ENCODE measurements around the gene GPRC5C.

GPRC5C gene

DNA sequence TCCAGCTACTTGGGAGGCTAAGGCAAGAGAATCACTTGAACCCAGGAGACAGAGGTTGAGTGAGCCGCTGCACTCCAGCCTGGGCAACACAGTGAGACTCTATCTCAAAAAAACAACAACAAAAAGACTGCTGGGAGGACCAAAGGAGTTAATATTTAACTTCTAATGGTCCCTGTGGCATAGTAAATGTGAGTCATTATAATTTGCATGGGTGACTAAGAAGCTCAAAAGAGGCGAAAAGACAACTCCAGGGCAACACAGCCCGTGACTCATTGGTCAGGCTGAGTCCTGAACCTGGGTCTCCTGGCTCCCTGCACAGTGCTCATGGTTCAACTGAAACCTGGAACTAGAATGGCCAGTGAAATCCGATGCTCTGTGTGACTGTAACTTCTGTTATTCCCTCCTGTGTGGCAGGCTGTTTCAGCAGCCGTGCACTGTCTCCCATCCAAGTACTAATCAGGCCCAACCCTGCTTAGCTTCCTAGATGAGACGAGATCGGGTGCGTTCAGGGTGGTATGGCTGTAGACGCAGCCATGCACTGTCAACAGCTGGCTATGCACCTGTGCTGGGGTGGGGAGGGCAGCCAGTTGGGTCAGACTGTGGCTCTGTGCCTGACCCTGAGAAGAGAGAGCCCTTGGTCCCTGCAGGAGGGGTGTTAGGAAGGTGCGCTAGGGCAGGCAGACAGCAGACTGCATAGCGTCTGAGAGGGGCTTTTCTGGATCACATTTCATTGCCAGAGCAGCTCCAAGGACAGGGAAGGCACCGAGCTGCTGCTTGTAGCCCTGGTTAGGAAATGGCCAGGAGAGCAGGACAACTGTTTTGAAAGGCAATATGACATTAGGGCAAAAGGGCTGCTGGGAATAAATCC is 14.5 kb upstream of the GPRC5C start:
- TF ChIP-seq, protein P1, sequence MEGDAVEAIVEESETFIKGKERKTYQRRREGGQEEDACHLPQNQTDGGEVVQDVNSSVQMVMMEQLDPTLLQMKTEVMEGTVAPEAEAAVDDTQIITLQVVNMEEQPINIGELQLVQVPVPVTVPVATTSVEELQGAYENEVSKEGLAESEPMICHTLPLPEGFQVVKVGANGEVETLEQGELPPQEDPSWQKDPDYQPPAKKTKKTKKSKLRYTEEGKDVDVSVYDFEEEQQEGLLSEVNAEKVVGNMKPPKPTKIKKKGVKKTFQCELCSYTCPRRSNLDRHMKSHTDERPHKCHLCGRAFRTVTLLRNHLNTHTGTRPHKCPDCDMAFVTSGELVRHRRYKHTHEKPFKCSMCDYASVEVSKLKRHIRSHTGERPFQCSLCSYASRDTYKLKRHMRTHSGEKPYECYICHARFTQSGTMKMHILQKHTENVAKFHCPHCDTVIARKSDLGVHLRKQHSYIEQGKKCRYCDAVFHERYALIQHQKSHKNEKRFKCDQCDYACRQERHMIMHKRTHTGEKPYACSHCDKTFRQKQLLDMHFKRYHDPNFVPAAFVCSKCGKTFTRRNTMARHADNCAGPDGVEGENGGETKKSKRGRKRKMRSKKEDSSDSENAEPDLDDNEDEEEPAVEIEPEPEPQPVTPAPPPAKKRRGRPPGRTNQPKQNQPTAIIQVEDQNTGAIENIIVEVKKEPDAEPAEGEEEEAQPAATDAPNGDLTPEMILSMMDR (IDR thresholded peaks at IDR 0.05), result no peak
- no peak overlapping the region for H3K4me3 ChIP-seq (ENCODE audit: low read depth, low read length)
- H3K4me2 ChIP-seq (ENCODE audit: low read length), result no peak overlapping the region
- no peaks in the 10 kb centered on the region for H3K36me3 ChIP-seq (ENCODE audit: control insufficient read depth, insufficient read depth, low read length)
- no peak overlapping the region for H2AFZ ChIP-seq
- H3K79me2 ChIP-seq, result no peaks in the 10 kb centered on the region
- H3K9me3 ChIP-seq (ENCODE audit: control insufficient read depth, low read length), result no peaks in the 10 kb centered on the region
- no peak overlapping the region for H3K27ac ChIP-seq
- no peaks in the 10 kb centered on the region for H3K27me3 ChIP-seq (ENCODE audit: control insufficient read depth, insufficient read depth, low read length)
- H3K9ac ChIP-seq, result no peak overlapping the region
- no peaks in the 10 kb centered on the region for H3K4me1 ChIP-seq

DNA sequence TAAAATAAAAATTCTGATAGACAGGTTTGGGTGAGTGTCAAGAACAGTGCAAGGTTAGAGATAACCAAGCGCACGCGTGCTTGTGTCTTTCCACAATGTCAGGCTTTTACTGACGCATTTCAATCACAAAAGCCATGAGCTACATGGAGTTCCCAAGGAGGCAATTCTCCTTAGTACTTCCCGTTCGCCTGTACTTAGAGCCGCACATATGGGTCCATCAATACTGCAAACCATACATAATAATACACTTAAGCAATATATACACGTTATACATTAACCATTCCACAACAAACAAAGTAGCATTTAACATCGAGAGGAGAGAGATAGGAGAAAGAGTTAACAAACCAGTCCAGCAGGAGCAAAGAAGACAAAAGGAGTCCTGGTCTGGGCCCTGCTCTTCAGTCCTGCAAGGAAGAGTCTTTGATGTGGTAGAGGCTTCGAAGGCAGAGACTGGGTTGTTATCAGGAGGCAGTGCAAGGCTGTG is 11.9 kb upstream of the GPRC5C start:
- H2AFZ ChIP-seq, result no peak overlapping the region
- H3K9ac ChIP-seq, result no peak overlapping the region
- TF ChIP-seq, protein P1 (IDR thresholded peaks at IDR 0.05), result no peak
- H3K4me2 ChIP-seq (ENCODE audit: low read length), result no peak overlapping the region
- H3K4me1 ChIP-seq, result no peaks in the 10 kb centered on the region
- H3K9me3 ChIP-seq (ENCODE audit: control insufficient read depth, low read length), result no peaks in the 10 kb centered on the region
- no peak overlapping the region for H3K27ac ChIP-seq
- H3K27me3 ChIP-seq (ENCODE audit: control insufficient read depth, insufficient read depth, low read length), result no peaks in the 10 kb centered on the region
- H3K36me3 ChIP-seq (ENCODE audit: control insufficient read depth, insufficient read depth, low read length), result no peaks in the 10 kb centered on the region
- H3K79me2 ChIP-seq, result no peaks in the 10 kb centered on the region
- H3K4me3 ChIP-seq (ENCODE audit: low read depth, low read length), result no peak overlapping the region

DNA sequence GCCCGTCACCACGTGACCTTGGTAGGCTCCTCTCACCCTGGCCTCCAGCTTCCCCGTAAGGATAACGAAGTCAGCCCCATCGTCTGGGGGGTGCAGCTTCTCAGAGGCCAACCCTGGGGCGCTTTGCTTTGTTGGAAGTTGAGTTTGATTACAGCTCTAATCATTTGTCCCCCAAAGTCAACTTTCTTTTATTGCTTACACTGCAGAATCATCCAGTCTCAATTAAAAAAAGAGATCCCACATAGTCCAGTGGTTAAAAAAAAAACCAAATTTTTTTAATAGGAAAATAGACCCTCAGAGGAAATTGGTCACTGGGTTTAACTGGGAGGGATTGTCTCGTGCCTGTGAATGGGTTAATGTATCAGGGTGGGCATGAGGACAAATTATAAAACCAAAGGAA is 7.8 kb upstream of the GPRC5C start:
- H3K9me3 ChIP-seq (ENCODE audit: control insufficient read depth, low read length), result no peaks in the 10 kb centered on the region
- H3K36me3 ChIP-seq (ENCODE audit: control insufficient read depth, insufficient read depth, low read length), result no peaks in the 10 kb centered on the region
- H3K4me3 ChIP-seq (ENCODE audit: low read depth, low read length), result no peak overlapping the region
- H3K27me3 ChIP-seq (ENCODE audit: control insufficient read depth, insufficient read depth, low read length), result no peaks in the 10 kb centered on the region
- peaks cover 18% of the 10 kb centered on the region for H3K4me1 ChIP-seq
- no peaks in the 10 kb centered on the region for H3K79me2 ChIP-seq
- H3K9ac ChIP-seq, result no peak overlapping the region
- H2AFZ ChIP-seq, result no peak overlapping the region
- no peak overlapping the region for H3K4me2 ChIP-seq (ENCODE audit: low read length)
- TF ChIP-seq, protein P1 (IDR thresholded peaks at IDR 0.05), result no peak
- H3K27ac ChIP-seq, result no peak overlapping the region

DNA sequence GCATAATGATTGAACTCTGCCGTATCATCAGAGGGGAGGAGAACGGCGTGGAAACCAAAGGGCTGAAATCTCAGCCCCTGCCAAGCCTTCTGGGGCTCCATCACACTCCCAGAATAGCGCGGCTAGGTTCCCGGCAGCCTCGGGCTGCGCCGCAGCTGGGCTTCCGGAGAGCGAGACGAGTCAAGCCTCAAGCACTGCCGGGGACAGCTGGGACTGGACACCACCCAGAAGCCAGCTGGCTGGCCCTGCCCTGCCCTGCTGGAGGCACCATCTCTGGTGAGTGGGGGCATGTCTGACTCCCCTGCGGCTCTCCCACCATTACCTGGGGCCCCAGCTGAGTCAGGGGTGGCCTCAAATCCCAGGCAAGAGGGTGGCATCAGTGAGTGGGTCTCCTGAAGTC is 7.2 kb upstream of the GPRC5C start:
- Histone ChIP-seq H3K36me3 (ENCODE audit: control insufficient read depth, insufficient read depth, low read length) (no peaks in the 10 kb centered on the region), H3K9me3 (ENCODE audit: control insufficient read depth, low read length) (no peaks in the 10 kb centered on the region), H2AFZ (no peak overlapping the region), H3K79me2 (no peaks in the 10 kb centered on the region), H3K4me1 (peaks cover 19% of the 10 kb centered on the region), H3K4me2 (ENCODE audit: low read length) (no peak overlapping the region), H3K27ac (no peak overlapping the region), H3K4me3 (ENCODE audit: low read depth, low read length) (no peak overlapping the region), H3K9ac (no peak overlapping the region), H3K27me3 (ENCODE audit: control insufficient read depth, insufficient read depth, low read length) (no peaks in the 10 kb centered on the region)
- TF ChIP-seq, protein P1 (IDR thresholded peaks at IDR 0.05), result no peak

Data from parathyroid adenoma (tissue), 2 donors.